Activated CD8-positive, alpha-beta memory T cell treated with anti-CD3 and anti-CD28 coated beads, Interleukin-2, amount 10 ng/mL, durations not matched to agents 7 days and 5 days (primary cell): ENCODE data around the gene SLC4A11. TPM values are rescaled to one million over a fixed set of nuclear protein-coding genes. Genes with fewer than 3 reads are reported as not detected.

Source experiments
- ATAC-seq: fragments of 150-1000 bp; cut with Tn5 transposase; one replicate; pipeline ENCODE4 v1.10.0; 2021; ENCODE audit warnings: moderate library complexity
- CTCF ChIA-PET: fragments of 350-600 bp; sonication (Branson Sonifier 250); formaldehyde crosslinking; loops from one replicate; lab custom pipeline; 2021; ENCODE audit warnings: antibody characterized with exemption; lab: Charles Lee
- DNase-seq: peaks from one replicate; pipeline ENCODE4 v3.0.0-alpha.2; 2020
- H3K27ac Mint-ChIP-seq: one replicate; pipeline ENCODE4 v1.8.0; 2021; ENCODE audit warnings: mild to moderate bottlenecking, mixed read lengths
- H3K27me3 Mint-ChIP-seq: one replicate; pipeline ENCODE4 v1.8.0; 2021; ENCODE audit warnings: mixed read lengths
- H3K36me3 Mint-ChIP-seq: one replicate; pipeline ENCODE4 v1.8.0; 2021; ENCODE audit warnings: mild to moderate bottlenecking, mixed read lengths
- H3K4me1 Mint-ChIP-seq: one replicate; pipeline ENCODE4 v1.8.0; 2021; ENCODE audit warnings: mixed read lengths
- H3K4me3 Mint-ChIP-seq: one replicate; pipeline ENCODE4 v1.8.0; 2021; ENCODE audit warnings: mild to moderate bottlenecking, moderate library complexity, mixed read lengths
- H3K9me3 Mint-ChIP-seq: one replicate; pipeline ENCODE4 v1.8.0; 2022; ENCODE audit warnings: low read depth, mixed read lengths
- total RNA-seq, 2 experiments: library from RNA; stranded (reverse); gene quantifications; one replicate each; pipeline ENCODE4 v1.2.3, GENCODE V29; 2021

Gene SLC4A11
- total RNA-seq, 2 experiments from 2014 or later = 5.4 to 6.0 TPM

GRCh38 chr20:3262566-3262965, 23.6 kb upstream of the SLC4A11 start:
- CTCF ChIA-PET = interaction anchor here (1.0 kb wide), 1 partner anchor 14 kb away, joined by 3 read pairs; no protein-coding TSS in a partner anchor
- no peak overlapping the region for H3K27ac Mint-ChIP-seq

GRCh38 chr20:3258429-3258828, 19.4 kb upstream of the SLC4A11 start:
- CTCF ChIA-PET = interaction anchor here (1.0 kb wide), 1 partner anchor 14 kb away, joined by 3 read pairs; no protein-coding TSS in a partner anchor
- Mint-ChIP-seq H3K36me3 (peaks cover 6% of the 10 kb centered on the region), H3K4me3 (no peak overlapping the region), H3K9me3 (no peaks in the 10 kb centered on the region), H3K27me3 (no peaks in the 10 kb centered on the region), H3K4me1 (no peaks in the 10 kb centered on the region), H3K27ac (no peak overlapping the region)
- ATAC-seq (no peak), DNase-seq (no peak)

More at GRCh38 chr20:3262566-3262965, 23.6 kb upstream of the SLC4A11 start:
- Mint-ChIP-seq H3K4me3 (no peak overlapping the region), H3K4me1 (no peaks in the 10 kb centered on the region), H3K9me3 (no peaks in the 10 kb centered on the region), H3K27me3 (no peaks in the 10 kb centered on the region), H3K36me3 (peaks cover 6% of the 10 kb centered on the region)
- ATAC-seq = no peak
- DNase-seq = no peak

DNA sequence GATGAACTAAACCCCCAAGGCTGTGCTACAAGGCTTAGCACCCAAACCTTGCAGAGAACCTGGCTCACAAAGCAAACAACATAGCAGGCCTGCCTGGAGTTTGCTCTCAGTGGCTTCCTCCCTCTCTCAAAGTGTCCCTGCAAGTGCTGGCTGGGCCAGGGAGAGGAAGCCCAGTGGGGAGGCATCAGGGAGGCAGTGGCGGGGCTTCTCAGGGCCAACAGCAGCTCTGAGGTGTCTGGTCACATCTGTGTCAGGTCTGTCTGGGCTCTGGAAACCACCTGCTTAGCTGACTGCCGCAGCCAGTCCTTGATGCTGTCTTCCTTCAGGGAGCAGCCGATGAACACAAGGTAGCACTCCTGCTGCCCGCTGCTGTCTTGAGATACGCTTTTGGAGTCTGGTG, 16.7 kb upstream of the SLC4A11 start:
- DNase-seq (no peak), ATAC-seq (no peak)
- Mint-ChIP-seq H3K27me3 (no peaks in the 10 kb centered on the region), H3K9me3 (no peaks in the 10 kb centered on the region), H3K4me1 (no peaks in the 10 kb centered on the region), H3K27ac (no peak overlapping the region), H3K36me3 (no peaks in the 10 kb centered on the region), H3K4me3 (no peak overlapping the region)
- CTCF ChIA-PET = no interaction called here

- ATAC-seq (no peak), DNase-seq (no peak)
- H3K4me3 Mint-ChIP-seq = no peak overlapping the region
- H3K9me3 Mint-ChIP-seq = no peaks in the 10 kb centered on the region
- H3K4me1 Mint-ChIP-seq = peaks cover 6% of the 10 kb centered on the region
- H3K36me3 Mint-ChIP-seq = no peaks in the 10 kb centered on the region
- H3K27ac Mint-ChIP-seq = no peak overlapping the region
- peaks cover 28% of the 10 kb centered on the region for H3K27me3 Mint-ChIP-seq
- CTCF ChIA-PET = interaction anchor here (0.8 kb wide), 1 partner anchor 20 kb away, joined by 3 read pairs; no protein-coding TSS in a partner anchor
Measured at GRCh38 chr20:3251806-3252205, 12.8 kb upstream of the SLC4A11 start.

- Mint-ChIP-seq H3K9me3 (no peaks in the 10 kb centered on the region), H3K4me1 (peaks cover 6% of the 10 kb centered on the region), H3K4me3 (no peak overlapping the region), H3K27me3 (peaks cover 39% of the 10 kb centered on the region), H3K27ac (no peak overlapping the region), H3K36me3 (no peaks in the 10 kb centered on the region)
- CTCF ChIA-PET = no interaction called here
- DNase-seq = no peak
- no peak for ATAC-seq
Measured at GRCh38 chr20:3250091-3250504, 11.1 kb upstream of the SLC4A11 start.

GRCh38 chr20:3248993-3249347, 10.0 kb upstream of the SLC4A11 start:
- Mint-ChIP-seq H3K9me3 (no peaks in the 10 kb centered on the region), H3K4me1 (peaks cover 6% of the 10 kb centered on the region), H3K4me3 (no peak overlapping the region), H3K36me3 (no peaks in the 10 kb centered on the region), H3K27ac (no peak overlapping the region), H3K27me3 (peaks cover 47% of the 10 kb centered on the region)
- ATAC-seq = peak; percentile 9
- CTCF ChIA-PET = interaction anchor here (1.0 to 1.5 kb wide), 4 partner anchors 26 to 234 kb away, joined by 3 to 4 read pairs (median 4); no protein-coding TSS in a partner anchor
- DNase-seq = no peak

GRCh38 chr20:3248167-3248992, 9.4 kb upstream of the SLC4A11 start:
- ATAC-seq = peak; percentile 66
- no peak overlapping the region for H3K4me3 Mint-ChIP-seq
- no peak overlapping the region for H3K27ac Mint-ChIP-seq
- H3K36me3 Mint-ChIP-seq = no peaks in the 10 kb centered on the region
- no peaks in the 10 kb centered on the region for H3K9me3 Mint-ChIP-seq
- CTCF ChIA-PET = interaction anchor here (0.8 to 1.7 kb wide), 7 partner anchors 9 to 233 kb away, joined by 3 to 8 read pairs (median 3); partner anchors contain the start of gene SLC4A11
- no peak for DNase-seq
- peaks cover 47% of the 10 kb centered on the region for H3K27me3 Mint-ChIP-seq
- H3K4me1 Mint-ChIP-seq = peaks cover 6% of the 10 kb centered on the region

DNA sequence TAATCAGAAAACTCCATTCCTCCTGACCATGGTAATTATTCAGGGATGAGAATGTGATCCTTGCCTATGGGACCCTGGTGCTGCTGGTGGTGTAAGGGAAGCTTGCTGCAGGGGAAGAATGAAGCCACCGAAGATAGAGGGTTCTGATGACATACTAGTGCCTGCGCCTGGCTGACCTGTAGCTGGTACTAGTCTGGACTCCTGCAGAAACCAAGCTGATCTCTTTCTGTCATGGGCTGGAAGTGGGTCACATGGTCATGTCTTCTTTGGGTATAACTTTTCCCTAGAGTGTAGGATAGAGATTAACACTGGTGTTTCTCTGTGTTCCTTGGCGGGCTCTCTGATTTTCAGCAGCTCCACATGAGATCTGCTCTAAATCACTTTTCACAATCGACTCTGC, 8.6 kb upstream of the SLC4A11 start:
- H3K4me3 Mint-ChIP-seq = no peak overlapping the region
- DNase-seq = no peak
- peaks cover 6% of the 10 kb centered on the region for H3K4me1 Mint-ChIP-seq
- ATAC-seq = no peak
- CTCF ChIA-PET = interaction anchor here (0.6 to 1.7 kb wide), 6 partner anchors 8 to 1546 kb away, joined by 3 to 8 read pairs (median 3); partner anchors contain the start of gene SLC4A11
- H3K27me3 Mint-ChIP-seq = peaks cover 47% of the 10 kb centered on the region
- H3K9me3 Mint-ChIP-seq = no peaks in the 10 kb centered on the region
- H3K36me3 Mint-ChIP-seq = no peaks in the 10 kb centered on the region
- H3K27ac Mint-ChIP-seq = no peak overlapping the region

DNA sequence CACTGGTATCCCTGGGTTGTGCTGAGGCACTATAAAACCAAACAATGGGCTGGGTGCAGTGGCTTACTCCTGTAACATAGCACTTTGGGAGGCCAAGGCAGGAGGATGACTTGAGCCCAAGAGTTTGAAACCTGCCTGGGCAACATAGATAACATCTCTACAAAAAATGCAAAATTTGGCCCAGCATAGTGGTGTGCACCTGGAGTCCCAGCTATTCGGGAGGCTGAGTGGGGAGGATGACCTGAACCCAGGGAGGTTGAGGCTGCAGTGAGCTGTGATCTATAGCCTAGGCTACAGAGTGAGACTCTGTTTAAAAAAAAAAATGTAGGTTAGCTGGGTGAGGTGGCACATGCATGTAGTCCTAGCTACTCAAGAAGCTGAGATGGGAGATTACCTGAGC, 7.7 kb upstream of the SLC4A11 start:
- Mint-ChIP-seq H3K27ac (no peak overlapping the region), H3K36me3 (no peaks in the 10 kb centered on the region), H3K4me3 (no peak overlapping the region), H3K4me1 (peaks cover 6% of the 10 kb centered on the region), H3K9me3 (no peaks in the 10 kb centered on the region), H3K27me3 (peaks cover 54% of the 10 kb centered on the region)
- ATAC-seq = no peak
- CTCF ChIA-PET = interaction anchor here (1.5 to 1.6 kb wide), 2 partner anchors 30 to 70 kb away, joined by 3 to 8 read pairs; no protein-coding TSS in a partner anchor
- no peak for DNase-seq

- no peaks in the 10 kb centered on the region for H3K9me3 Mint-ChIP-seq
- no peak overlapping the region for H3K4me3 Mint-ChIP-seq
- H3K27me3 Mint-ChIP-seq = peaks cover 62% of the 10 kb centered on the region
- ATAC-seq (no peak), DNase-seq (no peak)
- CTCF ChIA-PET = no interaction called here
- no peak overlapping the region for H3K27ac Mint-ChIP-seq
- H3K4me1 Mint-ChIP-seq = peaks cover 6% of the 10 kb centered on the region
- no peaks in the 10 kb centered on the region for H3K36me3 Mint-ChIP-seq
Measured at GRCh38 chr20:3245711-3246110, 6.7 kb upstream of the SLC4A11 start.

DNA sequence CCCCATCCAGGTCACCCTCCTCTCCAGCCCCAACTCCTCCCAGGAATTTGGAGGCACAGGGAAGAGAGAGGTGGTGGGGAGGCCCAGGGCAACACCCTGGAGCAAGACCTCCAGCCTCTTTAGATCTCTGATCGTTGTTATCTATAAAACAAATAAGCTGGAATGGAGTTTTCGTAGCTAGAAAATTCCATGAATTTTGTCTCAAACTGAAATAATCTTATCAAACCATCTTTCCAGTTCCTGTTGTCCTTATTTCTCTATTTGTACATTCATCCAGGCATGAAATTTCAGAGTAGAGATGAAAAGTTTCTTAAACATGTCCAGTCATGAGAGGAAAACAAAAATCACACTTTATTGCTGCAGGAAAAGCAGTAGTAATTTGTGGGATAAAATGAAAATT, 6.2 kb upstream of the SLC4A11 start:
- no peak for ATAC-seq
- H3K4me3 Mint-ChIP-seq = no peak overlapping the region
- CTCF ChIA-PET = no interaction called here
- no peaks in the 10 kb centered on the region for H3K9me3 Mint-ChIP-seq
- no peaks in the 10 kb centered on the region for H3K36me3 Mint-ChIP-seq
- H3K27me3 Mint-ChIP-seq = peaks cover 64% of the 10 kb centered on the region
- DNase-seq = no peak
- H3K27ac Mint-ChIP-seq = no peak overlapping the region
- H3K4me1 Mint-ChIP-seq = peaks cover 7% of the 10 kb centered on the region

DNA sequence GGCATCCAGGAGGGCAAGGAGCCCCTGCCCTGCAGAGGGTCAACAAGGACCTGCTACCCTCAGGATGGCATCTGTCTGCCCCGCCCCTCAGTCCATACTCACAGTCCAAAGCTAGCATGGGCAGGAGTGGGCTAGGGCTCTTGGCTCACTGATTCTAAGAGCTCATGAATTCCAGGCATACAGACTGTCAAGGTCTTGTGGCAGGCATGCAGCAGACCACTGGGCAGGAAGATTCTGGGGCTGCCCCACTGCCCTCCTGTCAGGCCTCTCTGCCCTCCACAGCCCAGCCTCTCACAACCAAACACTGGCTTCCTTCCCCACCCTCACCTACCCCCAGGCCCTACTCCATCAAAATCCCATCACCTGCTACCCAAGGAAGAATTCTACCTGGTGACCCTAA, 5.6 kb upstream of the SLC4A11 start:
- DNase-seq (no peak), ATAC-seq (no peak)
- H3K4me1 Mint-ChIP-seq = peaks cover 12% of the 10 kb centered on the region
- no peak overlapping the region for H3K4me3 Mint-ChIP-seq
- CTCF ChIA-PET = no interaction called here
- H3K27me3 Mint-ChIP-seq = peaks cover 64% of the 10 kb centered on the region
- no peaks in the 10 kb centered on the region for H3K9me3 Mint-ChIP-seq
- H3K36me3 Mint-ChIP-seq = peaks cover under 1% of the 10 kb centered on the region
- no peak overlapping the region for H3K27ac Mint-ChIP-seq

GRCh38 chr20:3243718-3244358, 4.8 kb upstream of the SLC4A11 start:
- no peak for ATAC-seq
- Mint-ChIP-seq H3K27me3 (peaks cover 60% of the 10 kb centered on the region), H3K27ac (no peak overlapping the region), H3K4me1 (peaks cover 12% of the 10 kb centered on the region), H3K36me3 (peaks cover 2% of the 10 kb centered on the region), H3K4me3 (no peak overlapping the region), H3K9me3 (no peaks in the 10 kb centered on the region)
- no peak for DNase-seq
- CTCF ChIA-PET = no interaction called here
